GM12873 (cell line): ENCODE results near the gene CLEC1B.

Experiments used
- TF ChIP-seq, protein P1 (sequence below): IDR thresholded peaks from 2 replicates; pipeline ENCODE4 v1.5.1; 2012; ENCODE audit warnings: low read depth, mild to moderate bottlenecking, moderate library complexity, low read length, control low read depth; ENCODE audit not compliant: insufficient read depth; ENCODE audit errors: missing control alignments

The CLEC1B gene

DNA sequence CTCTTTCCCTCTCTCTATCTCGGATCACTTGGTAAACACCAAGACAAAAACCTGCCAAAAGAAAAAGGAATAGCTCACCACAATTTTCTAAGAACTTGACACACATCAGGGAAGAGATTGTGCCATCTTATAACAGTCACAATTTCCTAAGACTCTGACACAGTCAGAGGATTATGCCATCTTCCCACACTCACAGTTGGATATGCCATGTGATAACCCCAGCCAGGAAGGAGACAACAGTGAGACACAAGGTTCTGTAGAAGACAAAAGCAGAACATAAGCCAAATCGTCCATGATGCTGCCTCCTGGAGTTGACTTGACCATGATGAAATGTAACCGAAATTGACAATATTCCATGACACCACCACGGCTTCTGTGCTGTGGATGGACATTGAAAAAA is 28.8 kb upstream of the CLEC1B start:
- TF ChIP-seq, protein P1, sequence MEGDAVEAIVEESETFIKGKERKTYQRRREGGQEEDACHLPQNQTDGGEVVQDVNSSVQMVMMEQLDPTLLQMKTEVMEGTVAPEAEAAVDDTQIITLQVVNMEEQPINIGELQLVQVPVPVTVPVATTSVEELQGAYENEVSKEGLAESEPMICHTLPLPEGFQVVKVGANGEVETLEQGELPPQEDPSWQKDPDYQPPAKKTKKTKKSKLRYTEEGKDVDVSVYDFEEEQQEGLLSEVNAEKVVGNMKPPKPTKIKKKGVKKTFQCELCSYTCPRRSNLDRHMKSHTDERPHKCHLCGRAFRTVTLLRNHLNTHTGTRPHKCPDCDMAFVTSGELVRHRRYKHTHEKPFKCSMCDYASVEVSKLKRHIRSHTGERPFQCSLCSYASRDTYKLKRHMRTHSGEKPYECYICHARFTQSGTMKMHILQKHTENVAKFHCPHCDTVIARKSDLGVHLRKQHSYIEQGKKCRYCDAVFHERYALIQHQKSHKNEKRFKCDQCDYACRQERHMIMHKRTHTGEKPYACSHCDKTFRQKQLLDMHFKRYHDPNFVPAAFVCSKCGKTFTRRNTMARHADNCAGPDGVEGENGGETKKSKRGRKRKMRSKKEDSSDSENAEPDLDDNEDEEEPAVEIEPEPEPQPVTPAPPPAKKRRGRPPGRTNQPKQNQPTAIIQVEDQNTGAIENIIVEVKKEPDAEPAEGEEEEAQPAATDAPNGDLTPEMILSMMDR, result no peak

DNA sequence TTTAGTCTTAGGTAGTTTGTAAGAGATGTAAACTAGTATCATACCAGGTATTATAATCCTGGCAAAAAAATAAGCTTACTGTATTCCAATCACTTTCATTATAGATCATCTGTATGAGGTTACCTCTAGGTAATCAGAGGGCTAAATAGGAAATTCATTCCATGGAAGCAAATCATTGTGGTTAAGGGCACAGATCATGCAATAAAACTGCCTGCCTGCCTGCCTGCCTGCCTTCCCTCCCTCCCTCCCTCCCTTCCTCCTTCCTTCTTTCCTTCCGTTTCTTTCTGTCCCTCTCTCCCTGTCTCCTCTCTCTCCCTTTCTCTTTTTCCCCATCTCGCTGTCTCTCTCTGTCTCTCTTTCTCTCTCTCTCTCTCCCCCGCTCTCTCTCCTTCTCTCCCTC is 28.4 kb upstream of the CLEC1B start:
- TF ChIP-seq, protein P1, result no peak

DNA sequence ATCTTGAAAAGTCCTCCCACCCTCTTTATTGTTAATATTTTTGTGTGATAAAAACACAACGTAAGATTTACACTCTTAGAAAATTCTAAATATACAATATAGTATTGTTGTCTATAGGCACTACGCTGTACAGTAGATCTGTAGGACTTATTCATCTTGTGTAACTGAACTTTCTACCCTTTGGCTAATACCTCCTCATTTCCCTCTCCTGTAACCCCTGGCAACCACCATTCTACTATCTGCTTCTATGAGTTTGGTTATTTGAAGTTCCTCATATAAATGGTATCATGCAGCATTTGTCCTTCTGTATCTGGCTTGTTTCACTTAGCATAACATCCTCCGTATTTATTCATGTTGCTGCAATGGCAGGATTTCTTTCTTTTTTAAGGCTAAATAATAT is 26.3 kb upstream of the CLEC1B start:
- TF ChIP-seq, protein P1, result no peak

DNA sequence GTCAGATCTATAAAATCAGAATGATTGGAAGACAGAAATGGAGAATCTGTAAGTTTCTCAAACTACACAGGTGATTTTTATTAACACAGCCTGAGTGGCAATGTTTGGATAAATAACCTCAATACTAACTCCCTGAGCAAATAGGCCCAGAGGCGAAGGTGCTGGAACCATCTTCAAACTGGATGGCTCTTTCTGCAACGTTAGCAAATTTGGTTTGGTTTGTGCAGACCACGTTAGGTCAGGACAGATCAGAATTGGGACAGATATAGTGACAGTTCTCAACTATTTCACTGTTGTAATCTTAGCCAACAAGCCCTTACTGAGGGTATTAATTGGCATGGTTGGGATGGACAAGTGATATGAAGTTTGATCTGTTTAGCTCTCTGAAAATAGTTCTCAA is 22.4 kb upstream of the CLEC1B start:
- TF ChIP-seq, protein P1, result no peak

DNA sequence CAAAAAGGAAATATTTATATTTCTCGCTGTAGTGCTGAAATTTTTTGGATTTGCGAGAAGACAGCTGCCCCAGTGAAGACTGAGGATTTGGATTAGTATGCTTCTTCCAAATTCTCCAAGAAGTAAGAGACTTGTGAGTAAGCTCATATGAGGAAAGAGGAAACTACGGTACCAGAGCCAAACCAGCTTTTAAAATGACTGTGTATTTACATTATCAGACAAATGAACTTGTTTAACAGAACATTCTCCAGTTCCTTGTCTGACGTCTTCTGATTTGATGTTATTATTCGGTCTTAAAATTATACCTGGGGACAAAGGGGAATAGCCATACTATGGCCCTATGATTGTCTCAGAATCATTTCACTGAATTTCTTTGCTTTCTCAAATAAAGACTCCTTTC is 19.5 kb upstream of the CLEC1B start:
- TF ChIP-seq, protein P1, result no peak

DNA sequence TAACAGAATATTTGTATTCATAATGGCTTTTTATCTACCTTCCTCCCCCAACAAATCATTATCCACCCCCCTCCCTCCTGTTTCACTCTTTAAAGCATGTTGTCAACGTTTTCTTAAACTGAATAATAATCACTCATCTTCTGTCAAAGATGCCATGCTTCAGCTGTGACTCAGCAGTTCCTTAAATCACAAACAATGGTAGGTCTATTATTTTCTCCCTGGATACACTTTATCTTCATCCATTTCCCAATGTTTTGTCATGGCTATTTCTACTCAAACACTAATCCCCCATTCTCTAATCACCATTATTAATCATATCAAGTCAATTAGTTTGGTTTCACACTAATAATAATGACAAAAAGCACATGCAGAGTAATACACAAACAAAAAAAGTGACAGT is 18.0 kb upstream of the CLEC1B start:
- TF ChIP-seq, protein P1, result no peak

DNA sequence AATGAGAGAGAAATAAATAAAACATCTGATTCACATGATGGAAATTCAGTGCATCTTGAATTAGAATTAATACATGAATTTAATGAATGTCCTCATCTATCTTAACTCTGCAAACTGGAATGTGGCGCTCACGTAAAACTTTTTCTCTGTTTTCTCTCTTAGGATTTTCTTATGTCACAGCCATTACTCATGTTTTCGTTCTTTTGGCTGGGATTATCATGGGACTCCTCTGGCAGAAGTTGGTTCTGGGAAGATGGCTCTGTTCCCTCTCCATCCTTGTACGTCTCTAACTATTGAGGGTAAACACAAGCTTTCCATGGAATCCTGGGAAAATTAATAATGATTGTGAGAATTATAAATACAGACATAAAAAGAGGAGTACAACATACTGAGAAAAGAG is 16.5 kb upstream of the CLEC1B start:
- TF ChIP-seq, protein P1, result no peak

DNA sequence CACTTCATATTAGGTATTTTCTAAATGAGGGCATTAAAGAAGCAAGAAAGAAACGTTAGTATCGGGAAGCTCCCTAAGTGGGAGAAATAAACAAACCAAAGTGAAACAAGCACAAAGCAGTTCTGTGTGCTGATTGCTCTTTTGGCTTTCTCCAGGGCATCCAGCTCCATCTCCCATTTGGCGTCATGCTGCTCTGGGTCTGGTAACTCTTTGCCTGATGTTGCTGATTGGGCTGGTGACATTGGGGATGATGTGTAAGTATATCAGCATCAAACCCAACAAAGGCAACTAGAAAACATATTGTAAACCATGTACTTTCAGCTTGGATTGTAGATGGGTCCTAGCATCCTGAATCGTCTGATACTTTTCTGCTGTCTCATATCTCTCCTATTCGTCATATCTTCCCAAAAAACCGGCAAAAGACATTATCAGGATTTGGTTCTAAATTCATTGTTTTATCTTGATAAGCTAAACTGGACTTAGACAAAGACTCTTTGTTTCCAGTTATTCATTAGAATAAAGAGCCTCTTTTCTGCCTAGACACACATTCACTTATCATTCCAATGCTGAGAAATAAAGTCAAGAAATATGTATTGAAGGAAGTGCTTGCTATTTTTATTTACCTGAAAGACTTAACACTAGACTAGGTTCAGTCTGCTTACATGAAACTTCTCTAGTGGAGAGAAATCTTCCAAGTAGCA is 13.9 kb upstream of the CLEC1B start:
- TF ChIP-seq, protein P1, result no peak
